ENCODE measurements around the gene UNC45A. TPM values are rescaled to one million over a fixed set of nuclear protein-coding genes. Genes with fewer than 3 reads are reported as not detected.

Gene UNC45A
- total and polyA plus RNA-seq, 2 experiments from 2014 or later = 55.2 to 55.3 TPM

DNA sequence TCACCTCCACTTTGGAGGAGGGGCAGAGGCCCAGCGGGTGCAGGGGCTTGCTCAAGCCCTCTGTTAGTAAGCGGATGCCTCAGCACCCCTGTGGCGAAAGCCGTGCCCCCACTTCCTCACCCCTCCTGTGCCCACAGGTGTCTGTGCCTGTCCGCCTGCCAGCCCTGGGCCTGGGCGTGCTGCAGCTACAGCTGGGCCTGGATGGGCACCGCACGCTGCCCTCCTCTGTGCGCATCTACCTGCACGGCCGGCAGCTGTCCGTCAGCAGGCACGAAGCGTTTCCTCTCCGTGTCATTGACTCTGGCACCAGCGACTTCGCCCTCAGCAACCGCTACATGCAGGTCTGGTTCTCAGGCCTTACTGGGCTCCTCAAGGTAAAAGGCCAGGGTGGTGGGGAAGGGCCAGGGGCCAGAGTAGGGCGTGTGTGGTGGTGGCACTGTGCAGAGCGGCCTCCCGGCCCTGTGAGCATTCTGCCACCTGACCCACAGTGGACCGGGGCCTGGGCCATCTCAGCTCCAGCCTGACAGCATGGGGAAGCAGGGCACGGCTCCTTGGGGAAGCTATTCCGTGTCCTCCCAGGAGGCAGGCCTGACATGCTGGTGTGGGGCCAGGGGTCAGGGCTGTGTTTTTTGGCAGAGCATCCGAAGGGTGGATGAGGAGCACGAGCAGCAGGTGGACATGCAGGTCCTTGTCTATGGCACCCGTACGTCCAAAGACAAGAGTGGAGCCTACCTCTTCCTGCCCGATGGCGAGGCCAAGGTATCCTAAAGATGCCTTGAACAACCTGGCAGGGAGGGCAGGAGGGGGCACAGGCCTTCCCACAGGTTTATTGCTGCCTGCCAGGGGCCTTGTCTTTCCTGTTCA is 22.9 kb upstream of the UNC45A start:
- Histone ChIP-seq H2AFZ (no peak overlapping the region), H3K4me3 (no peak overlapping the region), H3K79me2 (no peaks in the 10 kb centered on the region), H3K9me3 (ENCODE audit: low read depth) (no peaks in the 10 kb centered on the region), H3K27ac (no peak overlapping the region), H3K36me3 (replicated peaks; ENCODE audit: insufficient read depth, low read depth) (no peaks in the 10 kb centered on the region), H4K20me1 (ENCODE audit: insufficient read depth, poor library complexity, severe bottlenecking) (no peaks in the 10 kb centered on the region), H3K27me3 (no peaks in the 10 kb centered on the region), H3K4me1 (ENCODE audit: insufficient read depth) (no peaks in the 10 kb centered on the region), H3K9me2 (replicated peaks; ENCODE audit: insufficient read depth) (no peaks in the 10 kb centered on the region), H3K4me2 (no peak overlapping the region)
- TF ChIP-seq, protein P1, sequence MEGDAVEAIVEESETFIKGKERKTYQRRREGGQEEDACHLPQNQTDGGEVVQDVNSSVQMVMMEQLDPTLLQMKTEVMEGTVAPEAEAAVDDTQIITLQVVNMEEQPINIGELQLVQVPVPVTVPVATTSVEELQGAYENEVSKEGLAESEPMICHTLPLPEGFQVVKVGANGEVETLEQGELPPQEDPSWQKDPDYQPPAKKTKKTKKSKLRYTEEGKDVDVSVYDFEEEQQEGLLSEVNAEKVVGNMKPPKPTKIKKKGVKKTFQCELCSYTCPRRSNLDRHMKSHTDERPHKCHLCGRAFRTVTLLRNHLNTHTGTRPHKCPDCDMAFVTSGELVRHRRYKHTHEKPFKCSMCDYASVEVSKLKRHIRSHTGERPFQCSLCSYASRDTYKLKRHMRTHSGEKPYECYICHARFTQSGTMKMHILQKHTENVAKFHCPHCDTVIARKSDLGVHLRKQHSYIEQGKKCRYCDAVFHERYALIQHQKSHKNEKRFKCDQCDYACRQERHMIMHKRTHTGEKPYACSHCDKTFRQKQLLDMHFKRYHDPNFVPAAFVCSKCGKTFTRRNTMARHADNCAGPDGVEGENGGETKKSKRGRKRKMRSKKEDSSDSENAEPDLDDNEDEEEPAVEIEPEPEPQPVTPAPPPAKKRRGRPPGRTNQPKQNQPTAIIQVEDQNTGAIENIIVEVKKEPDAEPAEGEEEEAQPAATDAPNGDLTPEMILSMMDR (IDR thresholded peaks at IDR 0.05; ENCODE audit: poor library complexity) = no peak
- TF ChIP-seq EZH2phosphoT487 (IDR thresholded peaks at IDR 0.05; ENCODE audit: low read depth, severe bottlenecking, unreplicated experiment) (no peak), EZH2 (IDR thresholded peaks at IDR 0.05; ENCODE audit: borderline replicate concordance) (no peak)
- DNase-seq (ENCODE audit: low spot score) = no peak
- 97% methylated on average over 30 of the region's 30 CpGs for WGBS (ENCODE audit: low lambda C conversion rate, missing lambda C conversion rate)

- H3K4me2 ChIP-seq = no peak overlapping the region
- H3K9me3 ChIP-seq (ENCODE audit: low read depth) = no peaks in the 10 kb centered on the region
- no peaks in the 10 kb centered on the region for H3K4me1 ChIP-seq (ENCODE audit: insufficient read depth)
- H3K27me3 ChIP-seq = no peaks in the 10 kb centered on the region
- no peak for DNase-seq (ENCODE audit: low spot score)
- 95% methylated on average over 7 of the region's 7 CpGs for WGBS (ENCODE audit: low lambda C conversion rate, missing lambda C conversion rate)
- no peak overlapping the region for H3K4me3 ChIP-seq
- no peak overlapping the region for H2AFZ ChIP-seq
- H4K20me1 ChIP-seq (ENCODE audit: insufficient read depth, poor library complexity, severe bottlenecking) = no peaks in the 10 kb centered on the region
- H3K27ac ChIP-seq = no peak overlapping the region
- TF ChIP-seq, protein P1 (IDR thresholded peaks at IDR 0.05; ENCODE audit: poor library complexity) = no peak
- no peak for TF ChIP-seq EZH2phosphoT487 (IDR thresholded peaks at IDR 0.05; ENCODE audit: low read depth, severe bottlenecking, unreplicated experiment)
- TF ChIP-seq EZH2 (IDR thresholded peaks at IDR 0.05; ENCODE audit: borderline replicate concordance) = no peak
- no peaks in the 10 kb centered on the region for H3K79me2 ChIP-seq
- no peaks in the 10 kb centered on the region for H3K36me3 ChIP-seq (replicated peaks; ENCODE audit: insufficient read depth, low read depth)
- no peaks in the 10 kb centered on the region for H3K9me2 ChIP-seq (replicated peaks; ENCODE audit: insufficient read depth)
These were observed 22.4 kb upstream of the UNC45A start for GRCh38 chr15:90912770-90913075.

- H3K4me3 ChIP-seq = no peak overlapping the region
- no peaks in the 10 kb centered on the region for H3K27me3 ChIP-seq
- DNase-seq (ENCODE audit: low spot score) = no peak
- no peak overlapping the region for H3K27ac ChIP-seq
- H3K9me3 ChIP-seq (ENCODE audit: low read depth) = no peaks in the 10 kb centered on the region
- no peaks in the 10 kb centered on the region for H3K36me3 ChIP-seq (replicated peaks; ENCODE audit: insufficient read depth, low read depth)
- no peak overlapping the region for H2AFZ ChIP-seq
- 97% methylated on average over 10 of the region's 12 CpGs for WGBS (ENCODE audit: low lambda C conversion rate, missing lambda C conversion rate)
- H3K4me1 ChIP-seq (ENCODE audit: insufficient read depth) = no peaks in the 10 kb centered on the region
- no peaks in the 10 kb centered on the region for H4K20me1 ChIP-seq (ENCODE audit: insufficient read depth, poor library complexity, severe bottlenecking)
- no peak overlapping the region for H3K4me2 ChIP-seq
- no peak for TF ChIP-seq EZH2 (IDR thresholded peaks at IDR 0.05; ENCODE audit: borderline replicate concordance)
- TF ChIP-seq, protein P1 (IDR thresholded peaks at IDR 0.05; ENCODE audit: poor library complexity) = no peak
- no peak for TF ChIP-seq EZH2phosphoT487 (IDR thresholded peaks at IDR 0.05; ENCODE audit: low read depth, severe bottlenecking, unreplicated experiment)
- no peaks in the 10 kb centered on the region for H3K79me2 ChIP-seq
- no peaks in the 10 kb centered on the region for H3K9me2 ChIP-seq (replicated peaks; ENCODE audit: insufficient read depth)
These were observed 21.6 kb upstream of the UNC45A start for GRCh38 chr15:90913398-90913944.
